IPS DF 6.9 (cell line): ENCODE data around the gene NTM.

Experiments
- DNase-seq: peaks from one replicate; pipeline ENCODE4 v3.0.0-alpha.2; 2013; ENCODE audit warnings: low read depth, low spot score
- H3K27ac ChIP-seq: one replicate; pipeline ENCODE4 v1.5.1; 2013; ENCODE audit warnings: low read length, control low read depth
- H3K27me3 ChIP-seq: 2 replicates; pipeline ENCODE4 v1.6.1; 2013; ENCODE audit warnings: mild to moderate bottlenecking, low read length; ENCODE audit not compliant: control insufficient read depth, insufficient read depth
- H3K36me3 ChIP-seq: 2 replicates; pipeline ENCODE4 v1.6.1; 2013; ENCODE audit warnings: low read length; ENCODE audit not compliant: control insufficient read depth, insufficient read depth
- H3K4me1 ChIP-seq: 2 replicates; pipeline ENCODE4 v1.6.1; 2013; ENCODE audit warnings: low read length; ENCODE audit not compliant: control insufficient read depth, insufficient read depth
- H3K4me3 ChIP-seq: 2 replicates; pipeline ENCODE4 v1.5.1; 2013; ENCODE audit warnings: mild to moderate bottlenecking, low read length
- H3K9me3 ChIP-seq: 2 replicates; pipeline ENCODE4 v1.6.1; 2013; ENCODE audit warnings: low read length, inconsistent platforms; ENCODE audit not compliant: control insufficient read depth, insufficient read depth
- WGBS: extraction: QIAGEN DNeasy Blood & Tissue Kit; methylation state at CpG from one replicate; pipeline ENCODE4 v1.1.7; 2013; ENCODE audit warnings: mixed read lengths, missing lambda C conversion rate; ENCODE audit not compliant: insufficient read length, insufficient coverage; 5-methylcytosine and 5-hydroxymethylcytosine counted together

The NTM gene

GRCh38 chr11:131807876-131808275 lies 437.5 kb downstream of the NTM start:
- no CpG with 5 or more reads among the region's 2 CpGs for WGBS
- Histone ChIP-seq H3K36me3 (no peaks in the 10 kb centered on the region), H3K27me3 (no peaks in the 10 kb centered on the region), H3K4me3 (no peak overlapping the region), H3K4me1 (peaks cover 2% of the 10 kb centered on the region; the same call in 1 of the 2 replicates), H3K9me3 (no peaks in the 10 kb centered on the region), H3K27ac (no peak overlapping the region)
- DNase-seq: no peak

DNA sequence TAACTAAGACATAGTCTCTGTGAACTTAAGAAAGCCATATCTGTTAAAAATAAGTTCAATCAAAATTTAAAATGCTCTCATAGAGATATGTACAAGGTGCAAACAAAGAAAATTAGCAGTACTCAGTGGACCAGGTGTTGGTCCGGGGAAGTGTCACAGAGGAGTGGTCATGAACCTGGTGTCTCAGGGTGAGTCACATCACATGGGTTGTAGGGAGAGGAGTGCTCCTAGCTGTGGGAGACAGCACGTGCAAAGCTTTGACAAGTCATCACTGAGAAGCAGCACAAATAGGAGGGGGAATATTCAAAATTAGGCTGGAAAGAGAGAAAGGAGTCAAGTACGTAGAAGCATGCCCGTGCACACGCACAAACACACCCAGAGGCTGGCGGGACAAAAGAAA lies 438.1 kb downstream of the NTM start:
- H3K36me3 ChIP-seq: no peaks in the 10 kb centered on the region
- peaks cover 2% of the 10 kb centered on the region; the same call in 1 of the 2 replicates for H3K4me1 ChIP-seq
- H3K27ac ChIP-seq: no peak overlapping the region
- H3K27me3 ChIP-seq: no peaks in the 10 kb centered on the region
- DNase-seq: no peak
- no peaks in the 10 kb centered on the region for H3K9me3 ChIP-seq
- no peak overlapping the region for H3K4me3 ChIP-seq
- no CpG with 5 or more reads among the region's 6 CpGs for WGBS

- WGBS: no CpG with 5 or more reads among the region's 11 CpGs
- no peak overlapping the region for H3K27ac ChIP-seq
- DNase-seq: no peak
- no peaks in the 10 kb centered on the region for H3K36me3 ChIP-seq
- H3K4me3 ChIP-seq: no peak overlapping the region
- no peaks in the 10 kb centered on the region for H3K27me3 ChIP-seq
- H3K4me1 ChIP-seq: peaks cover 2% of the 10 kb centered on the region; the same call in 1 of the 2 replicates
- no peaks in the 10 kb centered on the region for H3K9me3 ChIP-seq
Observed at GRCh38 chr11:131809203-131809918, 438.9 kb downstream of the NTM start.

DNA sequence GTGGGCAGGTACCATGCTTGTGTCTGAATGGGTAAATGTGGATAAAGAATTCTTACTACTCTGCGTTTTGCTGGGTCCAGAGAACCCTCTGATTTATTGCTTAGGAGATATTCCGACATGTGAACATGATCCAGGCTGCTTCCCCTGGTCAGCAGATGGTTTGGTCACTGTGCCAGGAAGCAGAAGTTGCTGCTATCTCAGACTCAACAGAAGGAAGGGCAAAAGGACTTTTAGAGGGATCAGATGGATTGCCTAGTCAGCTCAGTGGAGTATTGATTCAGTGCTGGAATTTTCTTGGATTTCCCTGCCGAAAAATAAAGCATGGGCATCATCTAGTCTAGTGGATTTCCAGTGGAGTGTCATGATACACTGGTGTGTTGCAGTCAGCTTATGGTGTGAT lies 440.1 kb downstream of the NTM start:
- no CpG with 5 or more reads among the region's 3 CpGs for WGBS
- DNase-seq: no peak
- H3K27me3 ChIP-seq: no peaks in the 10 kb centered on the region
- H3K4me3 ChIP-seq: no peak overlapping the region
- no peaks in the 10 kb centered on the region for H3K9me3 ChIP-seq
- H3K4me1 ChIP-seq: peaks cover 5% of the 10 kb centered on the region
- H3K27ac ChIP-seq: no peak overlapping the region
- H3K36me3 ChIP-seq: no peaks in the 10 kb centered on the region

- H3K27me3 ChIP-seq: no peaks in the 10 kb centered on the region
- H3K36me3 ChIP-seq: no peaks in the 10 kb centered on the region
- peaks cover 5% of the 10 kb centered on the region for H3K4me1 ChIP-seq
- no peak overlapping the region for H3K27ac ChIP-seq
- H3K4me3 ChIP-seq: no peak overlapping the region
- no CpG with 5 or more reads among the region's 3 CpGs for WGBS
- no peak for DNase-seq
- H3K9me3 ChIP-seq: no peaks in the 10 kb centered on the region
Observed at GRCh38 chr11:131811383-131811782, 441.0 kb downstream of the NTM start.

DNA sequence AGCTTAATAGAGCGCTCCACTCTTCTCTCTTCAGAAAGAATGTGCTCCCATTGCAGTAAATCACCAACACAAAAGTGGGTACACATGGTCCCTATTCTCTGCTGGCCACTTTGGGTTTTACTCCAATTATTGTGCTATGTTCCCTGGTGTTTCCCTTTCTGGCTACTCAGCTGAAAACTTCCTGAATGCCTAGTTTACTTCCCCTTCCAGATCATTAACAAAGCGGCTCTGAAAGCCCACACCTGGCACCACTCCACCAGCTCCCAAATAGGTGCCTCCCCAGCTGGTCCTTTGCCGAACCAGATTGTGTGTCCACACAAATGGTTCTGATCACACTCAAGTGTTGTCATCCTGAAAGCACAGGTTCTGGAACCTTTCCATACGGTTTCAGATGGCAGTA lies 443.7 kb downstream of the NTM start:
- no peaks in the 10 kb centered on the region for H3K9me3 ChIP-seq
- no peak for DNase-seq
- no peaks in the 10 kb centered on the region for H3K27me3 ChIP-seq
- H3K36me3 ChIP-seq: no peaks in the 10 kb centered on the region
- no peak overlapping the region for H3K27ac ChIP-seq
- H3K4me1 ChIP-seq: peaks cover 5% of the 10 kb centered on the region
- no peak overlapping the region for H3K4me3 ChIP-seq
- no CpG with 5 or more reads among the region's 4 CpGs for WGBS

DNA sequence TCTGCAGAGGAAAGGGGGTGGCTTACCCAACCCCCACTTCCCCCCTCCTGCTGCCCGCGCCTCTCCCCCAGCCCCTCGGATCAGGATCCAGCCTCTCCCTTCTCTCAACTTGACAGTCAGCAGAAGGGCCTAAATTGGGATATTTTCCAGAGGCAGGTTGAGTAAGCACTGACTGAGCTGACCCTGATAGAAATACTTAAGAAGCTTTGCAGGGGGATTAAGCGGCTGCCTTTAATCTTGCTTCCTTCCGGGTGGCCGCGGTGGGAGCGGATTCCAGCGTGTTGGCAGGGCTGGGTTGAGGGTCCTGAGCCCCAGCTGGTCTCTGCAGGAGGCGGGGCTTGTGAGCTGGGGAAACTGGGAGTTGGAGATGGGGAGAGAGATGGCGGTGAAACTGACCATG lies 445.2 kb downstream of the NTM start:
- no peak overlapping the region for H3K27ac ChIP-seq
- no peaks in the 10 kb centered on the region for H3K27me3 ChIP-seq
- no peaks in the 10 kb centered on the region for H3K36me3 ChIP-seq
- peaks cover 5% of the 10 kb centered on the region for H3K4me1 ChIP-seq
- no peaks in the 10 kb centered on the region for H3K9me3 ChIP-seq
- DNase-seq: no peak
- no CpG with 5 or more reads among the region's 11 CpGs for WGBS
- no peak overlapping the region for H3K4me3 ChIP-seq

GRCh38 chr11:131816051-131816450 lies 445.6 kb downstream of the NTM start:
- Histone ChIP-seq H3K4me1 (peaks cover 5% of the 10 kb centered on the region), H3K27me3 (no peaks in the 10 kb centered on the region), H3K36me3 (no peaks in the 10 kb centered on the region), H3K9me3 (no peaks in the 10 kb centered on the region), H3K27ac (no peak overlapping the region), H3K4me3 (no peak overlapping the region)
- no peak for DNase-seq
- no CpG with 5 or more reads among the region's 5 CpGs for WGBS

- Histone ChIP-seq H3K27me3 (no peaks in the 10 kb centered on the region), H3K4me1 (peaks cover 4% of the 10 kb centered on the region; the same call in 1 of the 2 replicates), H3K9me3 (no peaks in the 10 kb centered on the region), H3K36me3 (no peaks in the 10 kb centered on the region), H3K4me3 (no peak overlapping the region), H3K27ac (no peak overlapping the region)
- no CpG with 5 or more reads among the region's 6 CpGs for WGBS
- no peak for DNase-seq
Observed at GRCh38 chr11:131817687-131818188, 447.3 kb downstream of the NTM start.

DNA sequence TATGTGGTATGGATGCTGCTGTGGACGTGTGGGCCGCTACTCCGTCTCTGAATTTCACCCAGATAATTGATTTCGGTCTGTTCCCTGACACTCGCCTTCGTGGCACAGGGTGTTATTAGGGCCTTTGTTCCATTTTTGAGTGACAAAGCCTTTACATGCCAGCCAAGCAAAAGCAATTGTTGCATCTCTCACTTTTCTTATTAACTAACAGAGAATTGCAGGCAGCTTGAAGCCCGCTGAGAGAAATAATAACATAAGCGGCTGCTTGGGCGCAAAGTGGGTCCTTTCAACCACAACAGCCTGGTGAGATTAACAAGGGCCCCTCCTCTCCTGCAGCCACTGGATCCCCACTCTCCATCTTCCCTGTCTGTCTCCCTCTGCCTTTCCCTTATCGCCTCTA lies 449.4 kb downstream of the NTM start:
- no CpG with 5 or more reads among the region's 10 CpGs for WGBS
- Histone ChIP-seq H3K4me1 (peaks cover 2% of the 10 kb centered on the region; the same call in 1 of the 2 replicates), H3K9me3 (no peaks in the 10 kb centered on the region), H3K27me3 (no peaks in the 10 kb centered on the region), H3K4me3 (no peak overlapping the region), H3K36me3 (no peaks in the 10 kb centered on the region), H3K27ac (no peak overlapping the region)
- no peak for DNase-seq

- WGBS: no CpG with 5 or more reads among the region's 6 CpGs
- Histone ChIP-seq H3K36me3 (no peaks in the 10 kb centered on the region), H3K27me3 (no peaks in the 10 kb centered on the region), H3K27ac (no peak overlapping the region), H3K4me1 (no peaks in the 10 kb centered on the region), H3K9me3 (no peaks in the 10 kb centered on the region; the same call in 1 of the 2 replicates), H3K4me3 (no peak overlapping the region)
- DNase-seq: no peak
Observed at GRCh38 chr11:131822506-131822905, 452.1 kb downstream of the NTM start.
